HEK293 (cell line): ENCODE results near the gene CLN5.

Experiments
- FEZF1 ChIP-seq: fragments of 450-650 bp; formaldehyde crosslinking; IDR thresholded peaks from 2 replicates; pipeline ENCODE4 v1.5.1; 2016; ENCODE audit warnings: missing biosample characterization, missing genetic modification characterization
- HOXD13 ChIP-seq: sonication (generic); formaldehyde crosslinking; IDR thresholded peaks from 2 replicates; pipeline ENCODE4 v1.8.0; 2022; ENCODE audit warnings: missing genetic modification reagents, borderline replicate concordance
- INSM2 ChIP-seq: fragments of 450-650 bp; formaldehyde crosslinking; IDR thresholded peaks from 2 replicates; pipeline ENCODE4 v1.5.1; 2016; ENCODE audit warnings: missing biosample characterization, missing genetic modification characterization
- KLF16 ChIP-seq: fragments of 450-650 bp; formaldehyde crosslinking; IDR thresholded peaks from 2 replicates; pipeline ENCODE4 v1.5.1; 2017; ENCODE audit warnings: missing biosample characterization, missing genetic modification characterization
- KLF8 ChIP-seq: fragments of 450-650 bp; formaldehyde crosslinking; IDR thresholded peaks from 2 replicates; pipeline ENCODE4 v1.5.1; 2016; ENCODE audit warnings: missing biosample characterization, missing genetic modification characterization
- MEIS1 ChIP-seq: sonication (generic); formaldehyde crosslinking; IDR thresholded peaks from 2 replicates; pipeline ENCODE4 v1.8.1; 2022; ENCODE audit warnings: missing genetic modification reagents, mild to moderate bottlenecking, borderline replicate concordance
- OSR2 ChIP-seq: fragments of 450-650 bp; formaldehyde crosslinking; IDR thresholded peaks from 2 replicates; pipeline ENCODE4 v1.5.1; 2016; ENCODE audit warnings: missing biosample characterization, missing genetic modification characterization
- TCF7L2 ChIP-seq: IDR thresholded peaks from 2 replicates; pipeline ENCODE4 v1.6.1; 2011; ENCODE audit warnings: low read depth, mild to moderate bottlenecking, inconsistent platforms, low read length, moderate library complexity, borderline replicate concordance
- TSHZ1 ChIP-seq: fragments of 450-650 bp; formaldehyde crosslinking; IDR thresholded peaks from 2 replicates; pipeline ENCODE4 v1.5.1; 2016; ENCODE audit warnings: missing biosample characterization, missing genetic modification characterization, borderline replicate concordance
- ZBTB8A ChIP-seq: fragments of 450-650 bp; formaldehyde crosslinking; IDR thresholded peaks from 2 replicates; pipeline ENCODE4 v1.5.1; 2016; ENCODE audit warnings: missing biosample characterization, missing genetic modification characterization
- ZFHX2 ChIP-seq: fragments of 450-650 bp; formaldehyde crosslinking; conservative IDR thresholded peaks from 2 replicates; pipeline ENCODE4 v1.5.1; 2016; ENCODE audit warnings: missing biosample characterization, missing genetic modification characterization
- ZFP37 ChIP-seq: fragments of 450-650 bp; formaldehyde crosslinking; IDR thresholded peaks from 2 replicates; pipeline ENCODE4 v1.5.1; 2016; ENCODE audit warnings: missing biosample characterization, missing genetic modification characterization
- ZIC2 ChIP-seq: fragments of 450-650 bp; formaldehyde crosslinking; IDR thresholded peaks from 2 replicates; pipeline ENCODE4 v1.5.1; 2016; ENCODE audit warnings: missing biosample characterization, missing genetic modification characterization
- ZNF10 ChIP-seq: fragments of 450-650 bp; formaldehyde crosslinking; IDR thresholded peaks from 2 replicates; pipeline ENCODE4 v1.5.1; 2017; ENCODE audit warnings: missing biosample characterization, missing genetic modification characterization
- ZNF121 ChIP-seq: fragments of 450-650 bp; formaldehyde crosslinking; IDR thresholded peaks from 2 replicates; pipeline ENCODE4 v1.5.1; 2016; ENCODE audit warnings: missing biosample characterization, missing genetic modification characterization
- ZNF266 ChIP-seq: fragments of 450-650 bp; formaldehyde crosslinking; IDR thresholded peaks from 2 replicates; pipeline ENCODE4 v1.5.1; 2016; ENCODE audit warnings: missing biosample characterization, missing genetic modification characterization, low read depth
- ZNF302 ChIP-seq: fragments of 450-650 bp; formaldehyde crosslinking; IDR thresholded peaks from 2 replicates; pipeline ENCODE4 v1.5.1; 2016; ENCODE audit warnings: missing biosample characterization, missing genetic modification characterization, low read depth
- ZNF311 ChIP-seq: fragments of 450-650 bp; formaldehyde crosslinking; IDR thresholded peaks from 2 replicates; pipeline ENCODE4 v1.5.1; 2017; ENCODE audit warnings: missing biosample characterization, missing genetic modification characterization, borderline replicate concordance
- ZNF362 ChIP-seq: fragments of 450-650 bp; formaldehyde crosslinking; IDR thresholded peaks from 2 replicates; pipeline ENCODE4 v1.5.1; 2016; ENCODE audit warnings: missing biosample characterization, missing genetic modification characterization
- ZNF366 ChIP-seq: fragments of 450-650 bp; formaldehyde crosslinking; conservative IDR thresholded peaks from 2 replicates; pipeline ENCODE4 v1.5.1; 2016; ENCODE audit warnings: missing biosample characterization, missing genetic modification characterization
- ZNF394 ChIP-seq: fragments of 450-650 bp; formaldehyde crosslinking; IDR thresholded peaks from 2 replicates; pipeline ENCODE4 v1.5.1; 2016; ENCODE audit warnings: missing biosample characterization, missing genetic modification characterization, mild to moderate bottlenecking, moderate library complexity, borderline replicate concordance
- ZNF433 ChIP-seq: fragments of 450-650 bp; formaldehyde crosslinking; IDR thresholded peaks from 2 replicates; pipeline ENCODE4 v1.5.1; 2016; ENCODE audit warnings: missing biosample characterization, missing genetic modification characterization, low read depth
- ZNF449 ChIP-seq: fragments of 450-650 bp; formaldehyde crosslinking; IDR thresholded peaks from 2 replicates; pipeline ENCODE4 v1.5.1; 2017; ENCODE audit warnings: missing biosample characterization, mild to moderate bottlenecking, missing genetic modification characterization, moderate library complexity
- ZNF510 ChIP-seq: fragments of 450-650 bp; formaldehyde crosslinking; IDR thresholded peaks from 2 replicates; pipeline ENCODE4 v1.5.1; 2018; ENCODE audit warnings: mild to moderate bottlenecking, missing genetic modification characterization, missing biosample characterization; ENCODE audit not compliant: insufficient replicate concordance
- ZNF521 ChIP-seq: fragments of 450-650 bp; formaldehyde crosslinking; IDR thresholded peaks from 2 replicates; pipeline ENCODE4 v1.5.1; 2017; ENCODE audit warnings: missing biosample characterization, mild to moderate bottlenecking, missing genetic modification characterization
- ZNF571 ChIP-seq: fragments of 450-650 bp; formaldehyde crosslinking; IDR thresholded peaks from 2 replicates; pipeline ENCODE4 v1.5.0; 2017; ENCODE audit warnings: missing biosample characterization, missing genetic modification characterization
- ZNF629 ChIP-seq: fragments of 450-650 bp; formaldehyde crosslinking; IDR thresholded peaks from 2 replicates; pipeline ENCODE4 v1.5.1; 2017; ENCODE audit warnings: missing biosample characterization, missing genetic modification characterization
- ZNF658 ChIP-seq: fragments of 450-650 bp; formaldehyde crosslinking; IDR thresholded peaks from 2 replicates; pipeline ENCODE4; 2016; ENCODE audit warnings: missing biosample characterization, missing genetic modification characterization
- ZNF660 ChIP-seq: fragments of 450-650 bp; IDR thresholded peaks from 2 replicates; pipeline ENCODE4 v1.5.1; 2018; ENCODE audit warnings: missing biosample characterization, mild to moderate bottlenecking, missing genetic modification characterization
- ZNF776 ChIP-seq: fragments of 450-650 bp; formaldehyde crosslinking; IDR thresholded peaks from 2 replicates; pipeline ENCODE4 v1.5.0; 2017; ENCODE audit warnings: missing biosample characterization, missing genetic modification characterization, borderline replicate concordance
- ZNF792 ChIP-seq: fragments of 450-650 bp; formaldehyde crosslinking; IDR thresholded peaks from 2 replicates; pipeline ENCODE4 v1.5.1; 2016; ENCODE audit warnings: missing biosample characterization, missing genetic modification characterization
- ZNF843 ChIP-seq: fragments of 450-650 bp; formaldehyde crosslinking; IDR thresholded peaks from 2 replicates; pipeline ENCODE4 v1.5.1; 2016; ENCODE audit warnings: missing biosample characterization, missing genetic modification characterization
- ZXDB ChIP-seq: fragments of 450-650 bp; formaldehyde crosslinking; IDR thresholded peaks from 2 replicates; pipeline ENCODE4 v1.5.1; 2016; ENCODE audit warnings: missing biosample characterization, missing genetic modification characterization
- TF ChIP-seq, protein P1 (sequence below): fragments of 450-650 bp; formaldehyde crosslinking; IDR thresholded peaks from 2 replicates; pipeline ENCODE4 v1.5.1; 2016; ENCODE audit warnings: missing biosample characterization, missing genetic modification characterization

CLN5 gene

DNA sequence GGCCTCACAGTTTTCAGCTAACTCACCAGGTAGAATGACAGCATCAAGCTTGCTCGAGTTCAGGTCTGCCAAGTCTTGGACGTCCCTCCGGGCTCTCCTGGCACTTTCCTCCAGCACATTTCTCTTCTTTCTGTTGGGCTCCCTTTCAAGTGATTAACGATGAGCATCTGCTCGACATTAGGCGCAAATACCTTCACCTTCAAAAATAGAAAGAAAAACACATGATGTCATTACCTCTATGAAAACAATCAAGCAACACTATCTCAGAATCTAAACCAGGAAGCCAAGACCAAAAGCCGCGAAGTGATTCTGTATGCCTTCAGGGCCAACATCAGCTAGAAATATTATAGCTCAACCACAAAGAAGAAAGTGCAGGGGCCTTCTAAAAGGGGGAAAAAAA is 15.4 kb upstream of the CLN5 start (continued):
- 0 out of 2 replicates have a peak, but pooled peaks have one; percentile 21 for TF ChIP-seq KLF8 (tag by site-specific recombination)
- no peak for TF ChIP-seq ZNF792
- TF ChIP-seq, protein P1, sequence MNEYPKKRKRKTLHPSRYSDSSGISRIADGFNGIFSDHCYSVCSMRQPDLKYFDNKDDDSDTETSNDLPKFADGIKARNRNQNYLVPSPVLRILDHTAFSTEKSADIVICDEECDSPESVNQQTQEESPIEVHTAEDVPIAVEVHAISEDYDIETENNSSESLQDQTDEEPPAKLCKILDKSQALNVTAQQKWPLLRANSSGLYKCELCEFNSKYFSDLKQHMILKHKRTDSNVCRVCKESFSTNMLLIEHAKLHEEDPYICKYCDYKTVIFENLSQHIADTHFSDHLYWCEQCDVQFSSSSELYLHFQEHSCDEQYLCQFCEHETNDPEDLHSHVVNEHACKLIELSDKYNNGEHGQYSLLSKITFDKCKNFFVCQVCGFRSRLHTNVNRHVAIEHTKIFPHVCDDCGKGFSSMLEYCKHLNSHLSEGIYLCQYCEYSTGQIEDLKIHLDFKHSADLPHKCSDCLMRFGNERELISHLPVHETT (tag by site-specific recombination) = peak; percentile 65
- TF ChIP-seq ZBTB8A (tag by site-specific recombination) = no peak
- no peak for TF ChIP-seq ZNF660
- TF ChIP-seq ZNF366 (tag by site-specific recombination) = peak; percentile 54
- no peak for TF ChIP-seq ZNF266 (tag by site-specific recombination)
- TF ChIP-seq INSM2 (tag by site-specific recombination) = peak; percentile 47; the same call in 1 of the 2 replicates
- peak; percentile 40; the same call in 1 of the 2 replicates for TF ChIP-seq ZNF394 (tag by site-specific recombination)
- peak; percentile 76 for TF ChIP-seq ZNF843
- no peak for TF ChIP-seq ZFHX2 (tag by site-specific recombination)
- TF ChIP-seq ZFP37 (tag by site-specific recombination) = no peak
- no peak for TF ChIP-seq ZNF510 (tag by site-specific recombination)
- TF ChIP-seq ZNF776 = no peak
- TF ChIP-seq KLF16 (tag by site-specific recombination) = no peak
- no peak for TF ChIP-seq ZNF571 (tag by site-specific recombination)
- TF ChIP-seq FEZF1 (tag by site-specific recombination) = peak; percentile 64
- no peak for TF ChIP-seq HOXD13 (CRISPR knock-in tag)
- no peak for TF ChIP-seq ZNF311 (tag by site-specific recombination)
- TF ChIP-seq ZNF121 (tag by site-specific recombination) = no peak
- no peak for TF ChIP-seq ZNF521 (tag by site-specific recombination)
- TF ChIP-seq ZXDB (tag by site-specific recombination) = peak; percentile 79
- TF ChIP-seq ZNF449 = peak; percentile 88
- no peak for TF ChIP-seq ZNF302 (tag by site-specific recombination)
- 0 out of 2 replicates have a peak, but pooled peaks have one; percentile 68 for TF ChIP-seq ZNF10 (tag by site-specific recombination)
- TF ChIP-seq TSHZ1 = peak; percentile 76; the same call in 1 of the 2 replicates
- TF ChIP-seq ZNF433 (tag by site-specific recombination) = no peak
- TF ChIP-seq ZIC2 (tag by site-specific recombination) = no peak
- TF ChIP-seq TCF7L2 = peak; percentile 74
- no peak for TF ChIP-seq MEIS1 (CRISPR knock-in tag)
- TF ChIP-seq ZNF362 (tag by site-specific recombination) = peak; percentile 65; the same call in 1 of the 2 replicates
- TF ChIP-seq OSR2 (tag by site-specific recombination) = peak; percentile 80
- TF ChIP-seq ZNF629 (tag by site-specific recombination) = peak; percentile 53; the same call in 1 of the 2 replicates
- TF ChIP-seq ZNF658 (tag by site-specific recombination) = no peak
